NCI-H1105 treated with DMSO at 0.1 percent for 48 hours (cell line): ENCODE measurements around the gene SYNGR1.

Experiments used
- DNase-seq: peaks from one replicate; lab custom pipeline; 2025; lab: John Stamatoyannopoulos, UW

SYNGR1 gene

DNA sequence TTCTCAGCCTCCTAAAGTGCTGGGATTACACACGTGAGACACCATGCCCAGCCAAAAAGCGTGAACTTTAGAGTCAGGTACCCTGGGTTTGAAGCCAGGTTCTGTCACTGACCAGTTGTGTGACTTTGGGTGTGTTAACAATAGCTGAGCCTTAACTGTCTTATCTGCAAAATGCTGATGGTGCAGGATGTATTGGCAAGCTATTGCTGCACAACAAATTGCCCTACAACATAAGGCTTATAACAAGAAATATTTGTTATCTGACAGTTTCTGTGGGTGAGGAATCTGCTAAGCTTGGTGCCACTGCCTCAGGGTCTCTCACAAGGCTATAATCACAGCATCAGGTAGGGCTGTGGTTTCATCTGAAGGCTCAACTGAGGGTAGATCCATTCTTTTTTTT is 21.9 kb downstream of the SYNGR1 start:
- DNase-seq, result no peak

DNA sequence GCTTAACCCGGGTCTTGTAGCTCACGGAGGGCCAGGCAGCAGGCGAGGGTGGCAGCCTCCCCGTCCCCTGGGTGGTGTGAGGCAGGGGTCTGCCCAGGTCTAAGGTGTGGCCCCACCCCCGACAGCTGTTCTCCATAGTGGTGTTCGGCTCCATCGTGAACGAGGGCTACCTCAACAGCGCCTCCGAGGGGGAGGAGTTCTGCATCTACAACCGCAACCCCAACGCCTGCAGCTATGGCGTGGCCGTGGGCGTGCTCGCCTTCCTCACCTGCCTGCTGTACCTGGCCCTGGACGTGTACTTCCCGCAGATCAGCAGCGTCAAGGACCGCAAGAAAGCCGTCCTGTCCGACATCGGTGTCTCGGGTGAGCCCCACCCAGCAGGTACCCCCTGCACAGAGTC is 24.4 kb downstream of the SYNGR1 start:
- DNase-seq, result no peak

DNA sequence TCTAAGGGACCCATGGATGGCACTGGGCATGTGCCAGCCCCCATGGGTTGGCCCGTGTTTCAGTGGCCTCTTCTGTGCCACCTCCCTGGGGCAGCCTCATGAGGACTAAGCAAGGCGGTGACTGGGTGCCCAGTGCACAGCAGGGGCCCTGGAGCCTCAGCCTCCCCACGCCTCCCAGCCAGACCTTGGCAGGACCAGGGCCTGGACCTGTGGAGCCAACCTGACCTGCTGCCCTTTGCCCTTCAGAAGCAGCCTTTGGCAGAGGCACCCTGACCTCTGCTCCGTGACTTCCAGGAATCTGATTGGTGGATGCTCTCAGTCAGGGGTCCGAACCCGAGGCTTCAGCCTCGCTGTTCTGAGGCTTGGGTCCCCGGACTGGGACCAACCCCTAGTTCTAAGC is 25.0 kb downstream of the SYNGR1 start:
- DNase-seq, result no peak

GRCh38 chr22:39375646-39376045 is 25.9 kb downstream of the SYNGR1 start:
- no peak for DNase-seq

DNA sequence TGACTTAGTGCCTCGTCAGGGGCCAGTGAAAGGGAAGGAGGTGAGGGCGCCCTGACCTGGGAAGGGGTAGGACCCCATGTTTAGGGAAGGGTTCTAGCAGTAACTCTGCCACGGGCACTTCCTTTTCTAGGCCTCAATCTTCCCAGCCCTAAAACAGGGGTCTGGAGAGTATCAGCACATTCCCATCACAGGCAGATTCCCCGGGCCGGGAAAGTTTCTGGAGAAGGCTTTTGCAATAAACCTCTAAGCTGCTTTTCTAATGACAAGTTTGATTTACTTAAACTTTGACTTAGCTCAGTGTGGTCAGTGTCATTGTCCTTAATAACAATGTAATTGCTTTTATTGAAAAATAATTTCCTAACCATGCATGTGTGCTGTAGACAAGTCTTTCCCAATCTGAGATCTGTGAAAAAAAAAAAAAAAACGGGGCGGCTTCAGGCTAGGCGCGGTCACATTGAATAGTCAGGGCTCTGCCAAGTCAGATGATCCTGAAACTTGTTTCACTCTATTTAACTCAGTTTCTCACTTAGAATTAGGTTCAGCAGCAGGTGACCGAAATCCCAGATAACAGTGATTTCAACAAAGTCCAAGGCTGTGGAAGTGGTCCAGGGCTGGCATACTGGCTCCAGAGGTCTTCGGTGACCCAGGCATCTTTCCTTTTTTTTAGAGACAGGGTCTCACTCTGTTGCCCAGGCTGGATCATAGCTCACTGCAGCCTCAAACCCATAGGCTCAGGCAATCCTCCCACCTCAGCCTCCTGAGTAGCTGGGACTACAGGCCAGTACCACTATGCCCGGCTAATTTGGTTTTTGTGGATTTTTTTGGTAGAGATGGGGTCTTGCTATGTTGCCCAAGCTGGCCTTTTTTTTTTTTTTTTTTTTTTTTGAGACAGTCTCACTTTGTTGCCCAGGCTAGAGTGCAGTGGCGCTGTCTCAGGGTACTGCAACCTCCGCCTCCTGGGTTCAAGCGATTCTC is 30.3 kb downstream of the SYNGR1 start:
- DNase-seq, result no peak

GRCh38 chr22:39381009-39381755 is 31.4 kb downstream of the SYNGR1 start:
- DNase-seq, result no peak

DNA sequence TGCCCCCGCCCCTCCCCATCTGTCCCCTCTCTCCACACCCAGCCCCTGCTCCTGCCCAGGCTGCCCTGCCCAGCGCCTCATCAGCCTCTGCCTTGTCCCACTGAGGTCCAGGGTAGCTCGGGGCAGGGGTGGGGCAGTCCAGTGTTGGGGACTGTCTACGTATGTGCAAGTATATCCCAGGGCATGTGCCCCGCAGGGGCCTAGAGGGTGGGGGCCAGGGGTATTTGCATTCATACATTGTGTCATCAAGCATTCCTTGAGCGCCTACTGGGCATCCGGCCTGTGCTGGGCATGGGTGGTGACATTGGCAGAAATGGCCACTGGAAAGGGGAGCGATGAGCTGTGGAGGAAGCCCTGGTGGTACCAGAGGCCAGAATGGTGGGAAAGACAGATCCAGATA is 32.1 kb downstream of the SYNGR1 start:
- no peak for DNase-seq

- no peak for DNase-seq
Observed at GRCh38 chr22:39382410-39382809, 32.6 kb downstream of the SYNGR1 start.

DNA sequence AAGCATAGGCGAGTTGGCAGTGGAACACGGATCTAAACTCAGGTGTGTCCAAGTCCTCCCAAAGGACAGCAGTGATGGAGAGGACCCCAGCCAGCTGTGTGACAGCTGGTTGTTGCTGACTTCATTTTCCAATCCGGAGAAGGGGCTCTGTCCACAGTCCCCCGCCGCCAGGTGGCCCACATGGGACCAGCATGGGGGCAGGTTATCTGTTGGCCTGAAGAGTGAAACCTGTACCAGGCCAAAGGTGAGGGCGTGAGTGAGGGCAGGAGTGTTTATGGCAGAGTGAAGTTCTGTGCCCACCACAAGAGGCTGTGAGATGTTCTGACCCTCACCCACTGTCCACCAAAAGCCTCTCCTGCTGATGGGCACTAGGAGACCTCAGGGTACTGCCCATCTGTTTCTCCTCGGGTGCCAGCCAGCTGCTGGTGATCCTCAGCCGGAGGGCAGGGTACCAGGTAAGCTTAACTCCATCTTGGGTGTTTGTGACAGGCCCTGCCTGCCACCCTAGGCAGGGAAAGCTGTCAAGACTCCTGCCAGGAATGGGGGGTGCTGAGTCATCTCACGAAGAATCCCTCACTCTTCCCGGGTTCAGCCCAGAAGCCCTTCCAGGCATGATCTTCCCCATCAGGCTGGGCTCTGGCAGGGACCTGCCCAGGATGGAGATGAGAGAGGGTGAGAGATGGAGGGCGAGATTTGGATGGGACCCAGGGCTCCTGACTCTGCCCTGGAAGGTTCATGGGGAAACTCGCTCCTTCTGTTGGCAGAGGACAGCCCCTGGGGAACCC is 34.2 kb downstream of the SYNGR1 start:
- no peak for DNase-seq

DNA sequence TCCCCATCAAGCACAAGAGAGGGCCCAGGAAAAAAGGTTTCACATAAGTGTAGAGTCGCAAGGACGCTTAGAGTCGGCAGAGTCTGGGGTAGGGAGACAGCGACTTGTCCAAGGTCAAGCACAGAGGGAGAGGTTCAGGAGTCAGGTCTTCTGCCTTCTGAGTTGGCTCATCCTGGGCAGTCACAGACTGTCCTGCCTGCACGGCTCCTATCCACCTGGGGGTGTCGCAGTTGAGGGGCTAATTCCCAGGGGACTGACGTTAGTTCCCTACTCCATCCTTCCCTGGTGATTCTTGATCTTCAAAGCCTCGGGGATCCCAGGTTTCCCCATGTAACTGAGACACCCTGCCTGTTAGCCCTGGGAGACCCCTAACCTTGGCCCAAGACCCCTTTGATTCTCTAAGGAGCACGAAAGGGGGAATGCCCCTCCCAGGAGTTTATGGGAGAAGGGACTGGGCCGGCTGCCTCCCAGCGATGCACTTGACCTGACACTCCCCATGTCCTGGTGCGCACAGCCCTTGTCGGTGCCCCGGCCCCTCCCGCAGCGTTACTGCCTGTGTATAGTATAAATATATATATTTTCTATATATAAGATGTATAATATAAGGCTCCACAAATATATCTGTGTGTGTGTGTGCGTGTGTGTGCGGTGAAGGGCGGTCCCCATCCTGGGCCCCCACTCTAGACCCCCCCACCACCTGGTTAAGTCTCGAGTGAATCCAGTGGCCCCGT is 35.1 kb downstream of the SYNGR1 start:
- DNase-seq, result peak; percentile 0

- DNase-seq, result no peak
Observed at GRCh38 chr22:39388261-39389011, 38.6 kb downstream of the SYNGR1 start.

- DNase-seq, result no peak
Observed at GRCh38 chr22:39389420-39389819, 39.6 kb downstream of the SYNGR1 start.

DNA sequence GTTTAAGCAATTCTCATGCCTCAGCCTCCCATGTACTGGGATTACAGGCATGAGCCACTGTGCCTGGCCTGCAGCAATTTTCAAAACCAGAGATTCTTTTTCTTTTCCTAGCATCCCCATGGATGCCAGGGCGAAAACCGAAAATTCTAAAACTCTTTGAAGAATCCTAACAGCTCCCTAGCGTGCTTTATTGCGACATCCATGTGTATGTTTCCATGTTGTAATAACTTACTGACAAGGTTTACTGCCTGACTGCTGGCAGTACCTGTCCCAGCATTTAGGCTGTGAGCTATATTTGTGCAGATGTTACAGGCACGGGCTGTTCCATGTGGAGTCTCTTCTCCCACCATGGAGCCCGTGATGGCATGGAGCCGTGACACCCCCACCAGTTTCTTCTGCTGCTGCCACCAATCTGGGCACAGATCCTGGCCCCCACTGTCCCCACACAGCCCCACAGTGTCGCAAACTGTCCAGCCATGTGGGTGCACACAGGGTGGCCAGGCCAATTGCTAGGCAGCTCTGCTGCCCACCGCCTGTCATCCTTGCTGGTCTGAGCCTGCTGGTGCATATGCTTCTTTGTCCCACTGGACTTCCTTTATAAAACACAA is 42.7 kb downstream of the SYNGR1 start:
- DNase-seq, result no peak

GRCh38 chr22:39395936-39396796 is 46.4 kb downstream of the SYNGR1 start:
- no peak for DNase-seq

GRCh38 chr22:39396797-39397195 is 47.0 kb downstream of the SYNGR1 start:
- DNase-seq, result no peak

DNA sequence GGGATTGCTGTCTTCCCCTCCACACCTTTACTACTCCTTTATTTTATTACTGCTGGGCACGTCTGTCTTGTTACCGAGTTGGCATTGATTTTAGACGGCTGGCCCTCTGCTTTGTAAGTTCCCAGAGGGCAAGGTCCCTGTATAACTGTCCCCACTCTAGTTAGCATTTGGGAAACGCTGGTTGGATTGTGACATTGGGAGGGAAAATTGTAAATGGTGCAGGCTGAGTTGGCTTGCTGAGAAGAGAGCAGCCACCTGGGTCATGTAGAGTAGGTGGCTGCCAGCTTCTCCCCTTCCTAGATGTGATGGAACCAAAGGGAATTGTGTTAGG is 51.5 kb downstream of the SYNGR1 start:
- no peak for DNase-seq

DNA sequence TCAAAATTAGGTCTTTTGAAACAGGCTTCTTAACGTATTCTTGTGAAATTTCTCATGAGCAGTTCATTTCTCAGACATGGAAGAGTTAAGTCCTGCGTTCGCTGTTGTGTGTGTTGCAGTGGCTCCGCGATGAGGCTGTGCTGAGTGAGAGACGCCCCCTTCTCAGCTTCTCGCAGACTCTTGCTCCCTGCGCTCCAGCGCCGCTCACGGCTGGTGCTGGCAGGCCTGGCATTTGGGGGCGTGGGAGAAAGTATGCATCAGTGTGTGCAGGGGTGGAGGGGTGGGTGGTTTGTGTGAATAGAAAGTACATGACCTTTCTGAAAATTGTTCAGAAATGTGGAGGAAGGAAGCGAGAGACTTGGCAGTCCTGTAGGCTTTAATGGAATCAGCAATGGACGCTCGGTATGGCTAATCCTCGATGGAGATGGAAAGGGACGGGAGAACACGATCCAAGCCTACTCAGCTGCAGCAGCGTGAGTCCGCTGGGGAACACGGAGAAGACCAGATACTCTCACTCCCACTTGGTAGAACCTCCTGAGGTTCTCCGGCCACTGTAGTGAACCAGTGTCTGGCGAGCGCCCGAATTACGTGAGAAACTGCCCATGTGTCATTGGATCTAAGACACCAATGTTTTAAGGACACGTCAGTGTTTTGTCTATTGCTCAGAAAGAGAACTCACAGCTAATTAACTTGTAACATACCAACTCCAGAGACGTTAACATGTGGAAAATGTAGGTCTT is 55.7 kb downstream of the SYNGR1 start:
- no peak for DNase-seq

- no peak for DNase-seq
Observed at GRCh38 chr22:39408173-39408572, 58.4 kb downstream of the SYNGR1 start.

DNA sequence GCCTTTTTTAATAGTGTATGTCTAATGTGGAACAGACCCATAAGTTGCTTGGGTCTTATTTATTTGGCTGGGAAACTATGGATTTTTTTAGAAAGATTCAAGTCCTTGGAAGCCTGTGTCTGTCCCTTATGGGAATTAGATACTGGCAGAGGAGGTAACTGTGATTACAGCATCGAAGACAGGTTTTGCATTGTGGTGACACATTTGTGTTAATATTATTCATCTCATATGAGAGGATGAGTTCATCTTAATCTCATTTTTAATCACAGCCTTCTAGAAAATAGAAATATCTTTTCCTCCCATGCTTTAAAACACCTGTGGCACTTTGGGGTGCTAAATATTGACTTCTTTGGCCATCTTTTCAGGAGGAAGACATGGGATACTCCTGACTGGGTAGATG is 59.0 kb downstream of the SYNGR1 start:
- no peak for DNase-seq
